Skin of body (tissue), 2 donors: ENCODE data around the gene GLB1L2. TPM values are rescaled to one million over a fixed set of nuclear protein-coding genes. Genes with fewer than 3 reads are reported as not detected.

Experiments used
- DNase-seq: peaks from one replicate; lab custom pipeline; 2025; lab: John Stamatoyannopoulos, UW
- total RNA-seq: library from RNA; depleted of rRNA; stranded (reverse); fragments of >200 nt; gene quantifications from one replicate; pipeline ENCODE4 v1.2.3, GENCODE V29; 2014

Gene GLB1L2
- total RNA-seq, 1 donor from 2014 or later, result 2.7 TPM

- no peak for DNase-seq
Measured at GRCh38 chr11:134364261-134364660, 32.5 kb downstream of the GLB1L2 start.

GRCh38 chr11:134365011-134365925 lies 33.5 kb downstream of the GLB1L2 start:
- no peak for DNase-seq

GRCh38 chr11:134366254-134366653 lies 34.5 kb downstream of the GLB1L2 start:
- no peak for DNase-seq

GRCh38 chr11:134367781-134368180 lies 36.0 kb downstream of the GLB1L2 start:
- no peak for DNase-seq

- DNase-seq, result no peak
Measured at GRCh38 chr11:134369656-134370525, 38.1 kb downstream of the GLB1L2 start.

GRCh38 chr11:134370526-134371435 lies 39.0 kb downstream of the GLB1L2 start:
- no peak for DNase-seq

GRCh38 chr11:134371436-134372185 lies 39.8 kb downstream of the GLB1L2 start:
- no peak for DNase-seq

GRCh38 chr11:134372536-134372935 lies 40.7 kb downstream of the GLB1L2 start:
- DNase-seq, result no peak

GRCh38 chr11:134372961-134373360 lies 41.2 kb downstream of the GLB1L2 start:
- DNase-seq, result no peak

- DNase-seq, result no peak
Measured at GRCh38 chr11:134373591-134374052, 41.8 kb downstream of the GLB1L2 start.

- DNase-seq, result no peak
Measured at GRCh38 chr11:134374171-134374570, 42.4 kb downstream of the GLB1L2 start.

- DNase-seq, result no peak
Measured at GRCh38 chr11:134374891-134375550, 43.2 kb downstream of the GLB1L2 start.

GRCh38 chr11:134376150-134376921 lies 44.5 kb downstream of the GLB1L2 start:
- DNase-seq, result no peak

- DNase-seq, result no peak
Measured at GRCh38 chr11:134377876-134378275, 46.1 kb downstream of the GLB1L2 start.

GRCh38 chr11:134379241-134379640 lies 47.5 kb downstream of the GLB1L2 start:
- no peak for DNase-seq

- DNase-seq, result no peak
Measured at GRCh38 chr11:134380229-134380628, 48.4 kb downstream of the GLB1L2 start.

GRCh38 chr11:134380785-134381184 lies 49.0 kb downstream of the GLB1L2 start:
- no peak for DNase-seq

- DNase-seq, result no peak
Measured at GRCh38 chr11:134382257-134382656, 50.5 kb downstream of the GLB1L2 start.

GRCh38 chr11:134382830-134383229 lies 51.0 kb downstream of the GLB1L2 start:
- DNase-seq, result no peak
